DND-41 (cell line): ENCODE data around the gene TM7SF3.

Experiments
- CTCF ChIP-seq: IDR thresholded peaks from 2 replicates; pipeline ENCODE4 v1.5.1; 2012; ENCODE audit warnings: borderline replicate concordance, low read length, moderate library complexity, mild to moderate bottlenecking; ENCODE audit not compliant: poor library complexity, severe bottlenecking; ENCODE audit errors: extremely low read depth
- EZH2 ChIP-seq: IDR thresholded peaks from 3 replicates; pipeline ENCODE4 v1.6.1; 2012; ENCODE audit warnings: borderline replicate concordance, low read depth, mild to moderate bottlenecking, moderate library complexity, low read length, inconsistent platforms; ENCODE audit not compliant: severe bottlenecking

DNA sequence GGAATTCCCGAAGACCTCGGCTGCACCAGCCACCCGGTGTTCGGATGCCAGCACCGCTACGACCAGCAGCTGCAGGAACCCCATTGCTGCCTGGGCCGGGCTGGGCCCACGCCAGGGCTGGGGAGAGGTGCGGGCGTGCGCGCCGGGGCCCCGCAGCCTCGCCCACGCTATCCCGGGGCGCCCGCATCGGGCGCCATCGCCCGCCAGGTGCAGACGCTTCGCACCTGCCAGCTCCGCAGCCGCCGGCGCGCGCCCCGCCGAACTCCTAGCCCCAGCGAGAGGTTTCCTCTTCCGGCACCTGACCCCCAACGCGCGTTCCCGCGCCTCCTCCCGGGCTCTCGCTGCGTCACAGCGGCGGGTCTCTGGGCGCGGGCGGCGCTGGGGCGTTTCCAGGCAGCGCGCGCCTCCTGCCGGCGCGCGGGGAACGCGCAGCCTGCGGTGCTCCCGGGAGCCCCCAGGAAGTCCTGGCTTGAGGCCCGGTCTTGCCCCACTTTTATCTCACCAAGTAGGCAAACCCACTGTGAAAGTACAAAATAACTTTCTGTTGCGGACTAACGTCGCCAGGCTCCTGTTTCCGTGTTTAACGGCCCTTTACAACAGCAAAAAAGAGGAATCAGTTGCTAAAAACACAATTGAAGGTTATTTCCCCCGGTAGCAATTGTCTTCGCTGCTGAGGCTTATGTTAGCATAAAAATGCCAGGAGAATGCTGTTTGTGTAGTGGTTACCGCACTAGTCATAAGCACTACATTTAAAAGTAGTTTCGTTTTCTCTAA lies at the start of gene TM7SF3:
- peak; percentile 98 for TF ChIP-seq CTCF
- TF ChIP-seq EZH2 = no peak
